Type B pancreatic cell (in vitro differentiated cells): ENCODE measurements around the gene LCN6. TPM values are rescaled to one million over a fixed set of nuclear protein-coding genes. Genes with fewer than 3 reads are reported as not detected.

Experiments used
- DNase-seq: peaks from one replicate; pipeline ENCODE4 v3.0.0; 2021; ENCODE audit warnings: mixed read lengths; ENCODE audit not compliant: unreplicated experiment; ENCODE audit errors: extremely low spot score
- H3K27ac Mint-ChIP-seq: 2 replicates; pipeline ENCODE4 v1.8.0; 2021; ENCODE audit warnings: mild to moderate bottlenecking, mixed read lengths
- H3K27me3 Mint-ChIP-seq: 2 replicates; pipeline ENCODE4 v1.8.0; 2021; ENCODE audit warnings: mixed read lengths
- H3K36me3 Mint-ChIP-seq: 2 replicates; pipeline ENCODE4 v1.8.0; 2021; ENCODE audit warnings: mixed read lengths
- H3K4me1 Mint-ChIP-seq: one replicate; pipeline ENCODE4 v1.8.0; 2021; ENCODE audit warnings: mixed read lengths; ENCODE audit not compliant: unreplicated experiment
- H3K4me3 Mint-ChIP-seq: 2 replicates; pipeline ENCODE4 v1.8.0; 2021; ENCODE audit warnings: mild to moderate bottlenecking, mixed read lengths
- H3K9me3 Mint-ChIP-seq: 2 replicates; pipeline ENCODE4 v1.8.0; 2021; ENCODE audit warnings: mixed read lengths
- CTCF ChIP-seq: fragments of 200-600 bp; sonication (generic); conservative IDR thresholded peaks from 2 replicates; pipeline ENCODE4 v1.5.0; 2021; ENCODE audit warnings: antibody characterized with exemption, mild to moderate bottlenecking
- total RNA-seq: library from RNA; stranded (reverse); gene quantifications from 2 replicates; pipeline ENCODE4 v1.2.1, GENCODE V29; 2021; ENCODE audit warnings: low replicate concordance

LCN6 gene
- total RNA-seq, 1 donor from 2014 or later = not detected

- peak overlapping the region; percentile 72 for H3K4me3 Mint-ChIP-seq
- H3K36me3 Mint-ChIP-seq = no peaks in the 10 kb centered on the region
- H3K27me3 Mint-ChIP-seq = no peaks in the 10 kb centered on the region
- peak overlapping the region; percentile 56 for H3K27ac Mint-ChIP-seq
- TF ChIP-seq CTCF = no peak
- DNase-seq = no peak
- H3K9me3 Mint-ChIP-seq = no peaks in the 10 kb centered on the region
- peaks cover 10% of the 10 kb centered on the region for H3K4me1 Mint-ChIP-seq
These were observed 50.4 kb downstream of the LCN6 start for GRCh38 chr9:136697821-136698526.

- Mint-ChIP-seq H3K27ac (peak overlapping the region; percentile 56), H3K27me3 (no peaks in the 10 kb centered on the region), H3K4me3 (peak overlapping the region; percentile 72), H3K36me3 (no peaks in the 10 kb centered on the region), H3K4me1 (peaks cover 12% of the 10 kb centered on the region), H3K9me3 (no peaks in the 10 kb centered on the region)
- no peak for DNase-seq
- TF ChIP-seq CTCF = no peak
These were observed 51.0 kb downstream of the LCN6 start for GRCh38 chr9:136697146-136697820.

- H3K27ac Mint-ChIP-seq = no peak overlapping the region
- H3K36me3 Mint-ChIP-seq = no peaks in the 10 kb centered on the region
- H3K9me3 Mint-ChIP-seq = no peaks in the 10 kb centered on the region
- DNase-seq = no peak
- H3K4me3 Mint-ChIP-seq = no peak overlapping the region
- H3K4me1 Mint-ChIP-seq = peaks cover 12% of the 10 kb centered on the region
- H3K27me3 Mint-ChIP-seq = no peaks in the 10 kb centered on the region
- no peak for TF ChIP-seq CTCF
These were observed 51.8 kb downstream of the LCN6 start for GRCh38 chr9:136696502-136696901.

- Mint-ChIP-seq H3K27me3 (no peaks in the 10 kb centered on the region), H3K36me3 (no peaks in the 10 kb centered on the region), H3K9me3 (no peaks in the 10 kb centered on the region), H3K4me3 (no peak overlapping the region), H3K27ac (peak overlapping the region; percentile 41), H3K4me1 (peaks cover 12% of the 10 kb centered on the region)
- DNase-seq = no peak
- TF ChIP-seq CTCF = no peak
These were observed 52.4 kb downstream of the LCN6 start for GRCh38 chr9:136695955-136696354.

GRCh38 chr9:136695435-136695895, 52.9 kb downstream of the LCN6 start:
- TF ChIP-seq CTCF = no peak
- Mint-ChIP-seq H3K27me3 (no peaks in the 10 kb centered on the region), H3K4me1 (peaks cover 12% of the 10 kb centered on the region), H3K36me3 (no peaks in the 10 kb centered on the region), H3K9me3 (no peaks in the 10 kb centered on the region), H3K4me3 (no peak overlapping the region), H3K27ac (peak overlapping the region; percentile 46)
- DNase-seq = no peak
